A549 (cell line): ENCODE data around the gene DUS2. TPM values are rescaled to one million over a fixed set of nuclear protein-coding genes. Genes with fewer than 3 reads are reported as not detected.
A peak's percentile ranks its signal among the peaks of the same experiment; 100 is the strongest.

Experiments used
- ATAC-seq, 2 experiments: fragments of 200-7000 bp in 1 of 2; fragments of >200 bp in 1 of 2; cut with Nextera tagmentation in 1 of 2; cut with Tn5 transposase in 1 of 2; 3 replicates each; pipeline versions ENCODE4 v1.8.0 to v1.9.1; 2018 to 2020; ENCODE audit warnings: mild to moderate bottlenecking in 1 of 2, moderate library complexity in 1 of 2
- CTCF ChIA-PET: fragments of 300-600 bp; sonication (Branson Sonifier 250); formaldehyde crosslinking; extraction: SDS; loops from one replicate; lab custom pipeline; 2021; ENCODE audit warnings: antibody characterized with exemption, inconsistent platforms; lab: Yijun Ruan, JAX
- POLR2A ChIA-PET: fragments of 350-600 bp; formaldehyde crosslinking; extraction: SDS; loops from one replicate; lab custom pipeline; 2021; ENCODE audit warnings: antibody characterized with exemption, inconsistent platforms; lab: Yijun Ruan, JAX
- DNase-seq, 2 experiments: peaks; one replicate each; pipeline versions ENCODE4 v3.0.0 to v3.0.0-alpha.2; 2011 to 2016; ENCODE audit warnings: low read depth in 1 of 2, low spot score in 1 of 2
- FAIRE-seq: peaks from 2 replicates; lab custom pipeline; 2011; peaks lifted over from hg19 to GRCh38; lab: Jason Lieb, UNC
- H3K27ac ChIP-seq, 2 experiments: fragments of >200 bp; sonication (Bioruptor Twin); formaldehyde crosslinking; 3 replicates each; pipeline ENCODE4 v1.5.1; 2016 to 2017
- H3K4me1 ChIP-seq: fragments of >200 bp; sonication (Bioruptor Twin); formaldehyde crosslinking; 3 replicates; pipeline ENCODE4 v1.6.1; 2016
- H3K4me2 ChIP-seq: fragments of >200 bp; sonication (Bioruptor Twin); formaldehyde crosslinking; 3 replicates; pipeline ENCODE4 v1.6.1; 2016
- H3K4me3 ChIP-seq: fragments of >200 bp; sonication (Bioruptor Twin); formaldehyde crosslinking; 3 replicates; pipeline ENCODE4 v1.5.1; 2016
- H3K9me3 ChIP-seq: fragments of >200 bp; sonication (Bioruptor Twin); formaldehyde crosslinking; 3 replicates; pipeline ENCODE4 v1.6.1; 2016
- CBX8 ChIP-seq: fragments of 200-600 bp; sonication (generic); IDR thresholded peaks from 2 replicates; pipeline ENCODE4 v1.6.1; 2016
- CHD4 ChIP-seq: fragments of 200-600 bp; sonication (generic); IDR thresholded peaks from 2 replicates; pipeline ENCODE4 v1.6.1; 2016; ENCODE audit warnings: antibody characterized with exemption, mild to moderate bottlenecking, borderline replicate concordance
- EHF ChIP-seq: fragments of 250-450 bp; sonication (Bioruptor Pico); IDR thresholded peaks from 2 replicates; pipeline ENCODE4 v1.5.0; 2020; ENCODE audit warnings: mild to moderate bottlenecking
- EHMT2 ChIP-seq: fragments of 200-600 bp; sonication (generic); IDR thresholded peaks from 2 replicates; pipeline ENCODE4 v1.6.1; 2016; ENCODE audit warnings: antibody characterized with exemption, low read depth, mild to moderate bottlenecking, moderate library complexity
- ELK1 ChIP-seq: fragments of 150-350 bp; IDR thresholded peaks from 2 replicates; pipeline ENCODE4 v1.6.1; 2014; ENCODE audit warnings: low read depth, mild to moderate bottlenecking, low read length
- EP300 ChIP-seq, 2 experiments: fragments of >200 bp; sonication (Bioruptor Twin); formaldehyde crosslinking; IDR thresholded peaks; 2 replicates in 1 of 2; 3 replicates in 1 of 2; pipeline ENCODE4 v1.6.1; 2016 to 2017
- ESRRA ChIP-seq: fragments of 150-350 bp; IDR thresholded peaks from 2 replicates; pipeline ENCODE4 v1.6.1; 2014; ENCODE audit warnings: mild to moderate bottlenecking, low read length, borderline replicate concordance
- HOXA7 ChIP-seq: fragments of 250-450 bp; sonication (Bioruptor Pico); IDR thresholded peaks from 2 replicates; pipeline ENCODE4 v1.5.0; 2020; ENCODE audit warnings: mild to moderate bottlenecking, moderate library complexity
- JUN ChIP-seq, 2 experiments: fragments of >200 bp; sonication (Bioruptor Twin); formaldehyde crosslinking; IDR thresholded peaks; 2 replicates in 1 of 2; 3 replicates in 1 of 2; pipeline ENCODE4 v1.6.1; 2016 to 2017
- JUNB ChIP-seq: fragments of >200 bp; sonication (Bioruptor Twin); formaldehyde crosslinking; IDR thresholded peaks from 2 replicates; pipeline ENCODE4 v1.6.1; 2016
- KDM1A ChIP-seq: fragments of 200-600 bp; sonication (generic); IDR thresholded peaks from 2 replicates; pipeline ENCODE4 v1.6.1; 2016; ENCODE audit warnings: low read depth, mild to moderate bottlenecking
- MAFK ChIP-seq: fragments of 450-650 bp; IDR thresholded peaks from 2 replicates; pipeline ENCODE4 v1.6.1; 2014; ENCODE audit not compliant: partially characterized antibody
- MAZ ChIP-seq: fragments of 150-350 bp; IDR thresholded peaks from 2 replicates; pipeline ENCODE4 v1.6.1; 2014; ENCODE audit warnings: antibody characterized with exemption, low read depth, low read length, borderline replicate concordance
- MYC ChIP-seq: IDR thresholded peaks from 2 replicates; pipeline ENCODE4 v1.6.1; 2012; ENCODE audit warnings: mild to moderate bottlenecking, inconsistent platforms, low read length, improper control_type of control experiment, borderline replicate concordance
- NPAS2 ChIP-seq: fragments of 250-450 bp; sonication (Bioruptor Pico); IDR thresholded peaks from 2 replicates; pipeline ENCODE4 v1.8.0; 2022; ENCODE audit warnings: mild to moderate bottlenecking, moderate library complexity, borderline replicate concordance
- NR3C1 ChIP-seq: fragments of >200 bp; sonication (Bioruptor Twin); formaldehyde crosslinking; IDR thresholded peaks from 3 replicates; pipeline ENCODE4 v1.6.1; 2017
- PBX3 ChIP-seq: IDR thresholded peaks from 2 replicates; pipeline ENCODE4 v1.6.1; 2012
- PHF8 ChIP-seq: fragments of 200-600 bp; sonication (generic); IDR thresholded peaks from 2 replicates; pipeline ENCODE4 v1.6.1; 2016; ENCODE audit warnings: low read depth, mild to moderate bottlenecking, antibody characterized with exemption, moderate library complexity, borderline replicate concordance
- POLR2AphosphoS2 ChIP-seq: conservative IDR thresholded peaks from 2 replicates; pipeline ENCODE4 v1.6.1; 2012; ENCODE audit warnings: low read length, improper control_type of control experiment, inconsistent platforms
- RAD21 ChIP-seq, 2 experiments: fragments of >200 bp in 1 of 2; sonication (Bioruptor Twin) in 1 of 2; formaldehyde crosslinking in 1 of 2; IDR thresholded peaks in 1 of 2; conservative IDR thresholded peaks in 1 of 2; 2 replicates in 1 of 2; 3 replicates in 1 of 2; pipeline ENCODE4 v1.6.1; 2012 to 2018; ENCODE audit warnings: inconsistent platforms in 1 of 2
- RFX5 ChIP-seq: fragments of 450-650 bp; IDR thresholded peaks from 2 replicates; pipeline ENCODE4 v1.7.1; 2014; ENCODE audit warnings: antibody characterized with exemption, mild to moderate bottlenecking, moderate library complexity
- SMC3 ChIP-seq: fragments of >200 bp; sonication (Bioruptor Twin); formaldehyde crosslinking; IDR thresholded peaks from 3 replicates; pipeline ENCODE4 v1.6.1; 2018; ENCODE audit warnings: inconsistent platforms
- SREBF2 ChIP-seq: fragments of 450-650 bp; IDR thresholded peaks from 2 replicates; pipeline ENCODE4 v1.6.1; 2014; ENCODE audit warnings: mild to moderate bottlenecking, moderate library complexity
- ZFP36 ChIP-seq: fragments of 450-650 bp; IDR thresholded peaks from 2 replicates; pipeline ENCODE4 v1.6.1; 2014; ENCODE audit warnings: borderline replicate concordance; ENCODE audit not compliant: partially characterized antibody
- WGBS: methylation state at CpG from one replicate; pipeline ENCODE4 v1.1.6; 2017; ENCODE audit errors: missing lambda C conversion rate; 5-methylcytosine and 5-hydroxymethylcytosine counted together
- polyA plus RNA-seq, 4 experiments: library from polyadenylated mRNA; depleted of rRNA in 3 of 4; stranded (reverse); fragments of >200 nt; fragmentation: RNase III in 1 of 4; extraction: RNeasy Plus Mini Kit Qiagen cat#74134 plus additional on column Dnase treatment in 1 of 4; gene quantifications; 2 replicates in 3 of 4; 3 replicates in 1 of 4; pipeline ENCODE4 v1.2.3, GENCODE V29; 2011 to 2017
- TF ChIP-seq, protein P1 (sequence below): fragments of 250-450 bp; sonication (Bioruptor Pico); IDR thresholded peaks from 2 replicates; pipeline ENCODE4 v1.5.0; 2020; ENCODE audit warnings: low read depth, mild to moderate bottlenecking, moderate library complexity
- TF ChIP-seq, protein P2 (sequence below): IDR thresholded peaks from 2 replicates; pipeline ENCODE4 v1.6.1; 2012; ENCODE audit warnings: low read depth, borderline replicate concordance
- TF ChIP-seq, protein P3 (sequence below): fragments of 450-650 bp; IDR thresholded peaks from 2 replicates; pipeline ENCODE4 v1.6.1; 2014; ENCODE audit warnings: antibody characterized with exemption
- TF ChIP-seq, protein P4 (sequence below): fragments of 200-600 bp; sonication (generic); IDR thresholded peaks from 2 replicates; pipeline ENCODE4 v1.6.1; 2016; ENCODE audit warnings: antibody characterized with exemption, mild to moderate bottlenecking, moderate library complexity
- TF ChIP-seq, protein P5 (sequence below): fragments of >200 bp; sonication (Bioruptor Twin); formaldehyde crosslinking; IDR thresholded peaks from 3 replicates; pipeline ENCODE4 v1.5.1; 2016

The DUS2 gene
- polyA plus RNA-seq, 2 of the 4 experiments (the other 2 are of a cell fraction) = 20.8 to 21.5 TPM

DNA sequence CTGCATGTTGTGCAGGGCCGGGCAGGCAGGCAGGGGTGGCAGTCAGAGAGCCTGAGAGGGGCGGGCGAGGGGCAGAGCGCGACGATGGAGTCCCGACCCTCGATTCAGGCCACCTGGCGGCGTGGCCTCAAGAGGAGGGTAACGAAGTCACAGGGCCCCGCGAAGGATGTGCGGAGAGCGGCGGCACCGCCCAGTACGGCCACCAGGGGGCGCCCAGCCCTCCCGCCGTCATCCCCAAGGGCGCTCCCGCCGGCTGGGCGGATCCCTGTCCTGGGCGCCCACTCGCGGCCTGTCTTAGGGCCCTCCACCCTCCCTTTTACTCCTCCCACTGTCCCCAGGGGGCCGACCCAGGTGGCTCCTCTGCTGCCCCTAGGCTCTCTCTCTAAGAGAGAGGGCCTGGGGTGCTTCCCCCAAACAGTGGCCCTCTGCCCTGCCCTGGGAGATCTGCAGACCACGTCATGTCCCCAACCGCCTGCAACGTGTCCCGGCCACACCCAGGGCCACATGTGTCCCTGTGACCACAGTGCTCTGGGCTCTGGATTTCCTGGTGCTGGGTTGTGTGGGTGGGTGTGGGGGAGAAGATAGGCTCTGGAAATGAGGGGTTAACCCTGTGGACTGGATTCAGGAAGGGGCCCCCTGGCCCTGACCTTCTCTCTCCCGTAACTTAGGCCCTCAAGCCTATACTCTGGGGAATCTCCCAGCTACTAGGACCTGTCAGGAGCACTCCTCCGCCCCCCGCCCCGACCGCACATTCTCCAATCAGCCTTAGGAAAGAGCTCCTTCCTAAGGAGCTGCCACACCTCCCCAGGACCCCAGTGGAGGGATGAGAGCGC is 29.7 kb upstream of the DUS2 start:
- DNase-seq (peak; percentile 76 to 80), ATAC-seq (peak; percentile 92 to 98), FAIRE-seq (no peak)
- H3K27ac ChIP-seq = peak overlapping the region; percentile 66 to 82
- H3K4me2 ChIP-seq = peak overlapping the region; percentile 70
- H3K9me3 ChIP-seq = no peaks in the 10 kb centered on the region
- 29% methylated on average over 21 of the region's 39 CpGs for WGBS
- POLR2A ChIA-PET = no interaction called here
- peak overlapping the region; percentile 20; the same call in 1 of the 3 replicates for H3K4me3 ChIP-seq
- CTCF ChIA-PET = interaction anchor here (0.5 to 3.7 kb wide), 25 partner anchors 9 to 435 kb away, joined by 3 to 21 read pairs (median 4); no protein-coding TSS in a partner anchor
- H3K4me1 ChIP-seq = peaks cover 5% of the 10 kb centered on the region; the same call in 1 of the 3 replicates
- TF ChIP-seq, protein P1, sequence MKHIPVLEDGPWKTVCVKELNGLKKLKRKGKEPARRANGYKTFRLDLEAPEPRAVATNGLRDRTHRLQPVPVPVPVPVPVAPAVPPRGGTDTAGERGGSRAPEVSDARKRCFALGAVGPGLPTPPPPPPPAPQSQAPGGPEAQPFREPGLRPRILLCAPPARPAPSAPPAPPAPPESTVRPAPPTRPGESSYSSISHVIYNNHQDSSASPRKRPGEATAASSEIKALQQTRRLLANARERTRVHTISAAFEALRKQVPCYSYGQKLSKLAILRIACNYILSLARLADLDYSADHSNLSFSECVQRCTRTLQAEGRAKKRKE (CRISPR knock-in tag) = no peak
- TF ChIP-seq HOXA7 (CRISPR knock-in tag) (no peak), SREBF2 (no peak), JUN (IDR thresholded peaks at IDR 0.05) (no peak), EHF (no peak), EP300 (IDR thresholded peaks at IDR 0.05) (no peak), MAZ (no peak), RFX5 (no peak), CHD4 (no peak), RAD21 (conservative IDR thresholded peaks at IDR 0.05 in 1 of 2, IDR thresholded peaks at IDR 0.05 in 1 of 2) (peak; percentile 47 to 73; a peak in 4 of 5 replicates), POLR2AphosphoS2 (no peak), SMC3 (peak; percentile 90), MYC (peak; percentile 57; the same call in 1 of the 2 replicates), CBX8 (no peak), ZFP36 (no peak), NPAS2 (CRISPR knock-in tag) (no peak), ESRRA (no peak), KDM1A (no peak), JUNB (no peak), MAFK (no peak), PBX3 (no peak), EHMT2 (no peak), NR3C1 (no peak), PHF8 (no peak), ELK1 (no peak)
- TF ChIP-seq, protein P2, sequence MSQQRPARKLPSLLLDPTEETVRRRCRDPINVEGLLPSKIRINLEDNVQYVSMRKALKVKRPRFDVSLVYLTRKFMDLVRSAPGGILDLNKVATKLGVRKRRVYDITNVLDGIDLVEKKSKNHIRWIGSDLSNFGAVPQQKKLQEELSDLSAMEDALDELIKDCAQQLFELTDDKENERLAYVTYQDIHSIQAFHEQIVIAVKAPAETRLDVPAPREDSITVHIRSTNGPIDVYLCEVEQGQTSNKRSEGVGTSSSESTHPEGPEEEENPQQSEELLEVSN = 0 out of 2 replicates have a peak, but pooled peaks have one; percentile 51
- TF ChIP-seq, protein P3, sequence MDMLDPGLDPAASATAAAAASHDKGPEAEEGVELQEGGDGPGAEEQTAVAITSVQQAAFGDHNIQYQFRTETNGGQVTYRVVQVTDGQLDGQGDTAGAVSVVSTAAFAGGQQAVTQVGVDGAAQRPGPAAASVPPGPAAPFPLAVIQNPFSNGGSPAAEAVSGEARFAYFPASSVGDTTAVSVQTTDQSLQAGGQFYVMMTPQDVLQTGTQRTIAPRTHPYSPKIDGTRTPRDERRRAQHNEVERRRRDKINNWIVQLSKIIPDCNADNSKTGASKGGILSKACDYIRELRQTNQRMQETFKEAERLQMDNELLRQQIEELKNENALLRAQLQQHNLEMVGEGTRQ = no peak
- TF ChIP-seq, protein P4, sequence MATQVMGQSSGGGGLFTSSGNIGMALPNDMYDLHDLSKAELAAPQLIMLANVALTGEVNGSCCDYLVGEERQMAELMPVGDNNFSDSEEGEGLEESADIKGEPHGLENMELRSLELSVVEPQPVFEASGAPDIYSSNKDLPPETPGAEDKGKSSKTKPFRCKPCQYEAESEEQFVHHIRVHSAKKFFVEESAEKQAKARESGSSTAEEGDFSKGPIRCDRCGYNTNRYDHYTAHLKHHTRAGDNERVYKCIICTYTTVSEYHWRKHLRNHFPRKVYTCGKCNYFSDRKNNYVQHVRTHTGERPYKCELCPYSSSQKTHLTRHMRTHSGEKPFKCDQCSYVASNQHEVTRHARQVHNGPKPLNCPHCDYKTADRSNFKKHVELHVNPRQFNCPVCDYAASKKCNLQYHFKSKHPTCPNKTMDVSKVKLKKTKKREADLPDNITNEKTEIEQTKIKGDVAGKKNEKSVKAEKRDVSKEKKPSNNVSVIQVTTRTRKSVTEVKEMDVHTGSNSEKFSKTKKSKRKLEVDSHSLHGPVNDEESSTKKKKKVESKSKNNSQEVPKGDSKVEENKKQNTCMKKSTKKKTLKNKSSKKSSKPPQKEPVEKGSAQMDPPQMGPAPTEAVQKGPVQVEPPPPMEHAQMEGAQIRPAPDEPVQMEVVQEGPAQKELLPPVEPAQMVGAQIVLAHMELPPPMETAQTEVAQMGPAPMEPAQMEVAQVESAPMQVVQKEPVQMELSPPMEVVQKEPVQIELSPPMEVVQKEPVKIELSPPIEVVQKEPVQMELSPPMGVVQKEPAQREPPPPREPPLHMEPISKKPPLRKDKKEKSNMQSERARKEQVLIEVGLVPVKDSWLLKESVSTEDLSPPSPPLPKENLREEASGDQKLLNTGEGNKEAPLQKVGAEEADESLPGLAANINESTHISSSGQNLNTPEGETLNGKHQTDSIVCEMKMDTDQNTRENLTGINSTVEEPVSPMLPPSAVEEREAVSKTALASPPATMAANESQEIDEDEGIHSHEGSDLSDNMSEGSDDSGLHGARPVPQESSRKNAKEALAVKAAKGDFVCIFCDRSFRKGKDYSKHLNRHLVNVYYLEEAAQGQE = no peak
- TF ChIP-seq, protein P5, sequence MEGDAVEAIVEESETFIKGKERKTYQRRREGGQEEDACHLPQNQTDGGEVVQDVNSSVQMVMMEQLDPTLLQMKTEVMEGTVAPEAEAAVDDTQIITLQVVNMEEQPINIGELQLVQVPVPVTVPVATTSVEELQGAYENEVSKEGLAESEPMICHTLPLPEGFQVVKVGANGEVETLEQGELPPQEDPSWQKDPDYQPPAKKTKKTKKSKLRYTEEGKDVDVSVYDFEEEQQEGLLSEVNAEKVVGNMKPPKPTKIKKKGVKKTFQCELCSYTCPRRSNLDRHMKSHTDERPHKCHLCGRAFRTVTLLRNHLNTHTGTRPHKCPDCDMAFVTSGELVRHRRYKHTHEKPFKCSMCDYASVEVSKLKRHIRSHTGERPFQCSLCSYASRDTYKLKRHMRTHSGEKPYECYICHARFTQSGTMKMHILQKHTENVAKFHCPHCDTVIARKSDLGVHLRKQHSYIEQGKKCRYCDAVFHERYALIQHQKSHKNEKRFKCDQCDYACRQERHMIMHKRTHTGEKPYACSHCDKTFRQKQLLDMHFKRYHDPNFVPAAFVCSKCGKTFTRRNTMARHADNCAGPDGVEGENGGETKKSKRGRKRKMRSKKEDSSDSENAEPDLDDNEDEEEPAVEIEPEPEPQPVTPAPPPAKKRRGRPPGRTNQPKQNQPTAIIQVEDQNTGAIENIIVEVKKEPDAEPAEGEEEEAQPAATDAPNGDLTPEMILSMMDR = peak; percentile 98
